AG10803 (cell line): ENCODE measurements around the gene C11orf16.
"Not testable (repeated sequence)": the region's sequence is repeated elsewhere in the genome, so short reads cannot be mapped to it uniquely, and the experiment has no call there.

Source experiments
- DNase-seq: peaks from one replicate; pipeline ENCODE4 v3.0.0; 2010; ENCODE audit warnings: low read depth
- H3K4me3 ChIP-seq: 2 replicates; pipeline ENCODE4 v1.5.1; 2011; ENCODE audit warnings: mild to moderate bottlenecking, low read length, control low read depth
- CTCF ChIP-seq: conservative IDR thresholded peaks from 2 replicates; pipeline ENCODE4 v1.5.1; 2011; ENCODE audit warnings: mild to moderate bottlenecking, low read length, control low read depth, inconsistent platforms

The C11orf16 gene

GRCh38 chr11:8948886-8949285, 16.1 kb upstream of the C11orf16 start:
- no peak for TF ChIP-seq CTCF
- no peak for DNase-seq
- no peak overlapping the region for H3K4me3 ChIP-seq

GRCh38 chr11:8947230-8947943, 14.6 kb upstream of the C11orf16 start:
- no peak for TF ChIP-seq CTCF
- DNase-seq: no peak
- H3K4me3 ChIP-seq: no peak overlapping the region

GRCh38 chr11:8942518-8943066, 9.8 kb upstream of the C11orf16 start, which contains the start of gene ASCL3:
TSS of gene ASCL3 (minus strand) at chr11:8943016. CDS start at chr11:8938161, 4,855 bp downstream.
- H3K4me3 ChIP-seq: no peak within 1 kb of the TSS
- DNase-seq: no peak
- TF ChIP-seq CTCF: no peak

- no peak for DNase-seq
- no peak for TF ChIP-seq CTCF
- no peak overlapping the region for H3K4me3 ChIP-seq
These were observed 8.8 kb upstream of the C11orf16 start for GRCh38 chr11:8941341-8942103.

- DNase-seq: no peak
- no peak overlapping the region for H3K4me3 ChIP-seq
- TF ChIP-seq CTCF: no peak
These were observed 4.9 kb upstream of the C11orf16 start for GRCh38 chr11:8937659-8938058.

GRCh38 chr11:8937159-8937558, 4.4 kb upstream of the C11orf16 start:
- H3K4me3 ChIP-seq: no peak overlapping the region
- no peak for TF ChIP-seq CTCF
- DNase-seq: no peak

- DNase-seq: not testable (repeated sequence)
These were observed 3.0 kb upstream of the C11orf16 start for GRCh38 chr11:8935789-8936188.

More at GRCh38 chr11:8935789-8936188, 3.0 kb upstream of the C11orf16 start:
- not testable (repeated sequence) for H3K4me3 ChIP-seq
